GM12878 (cell line): ENCODE measurements around the gene PPIL6. TPM values are rescaled to one million over a fixed set of nuclear protein-coding genes. Genes with fewer than 3 reads are reported as not detected.

Experiments
- ATAC-seq: fragments of 200-7000 bp; cut with Tn5 transposase; 3 replicates; pipeline ENCODE4 v1.9.1; 2020; ENCODE audit warnings: mild to moderate bottlenecking, moderate library complexity
- BruUV-seq: library from RNA; stranded (reverse); fragments of 400-500 nt; replicated peaks from 2 replicates; lab custom pipeline; 2021; lab: Mats Ljungman, UMichigan
- CTCF ChIA-PET: fragments of 300-600 bp; sonication (Branson Sonifier 250); formaldehyde crosslinking; extraction: SDS; loops from one replicate; lab custom pipeline; 2021; ENCODE audit warnings: inconsistent platforms; lab: Yijun Ruan, JAX
- POLR2A ChIA-PET: fragments of 350-600 bp; formaldehyde crosslinking; extraction: SDS; loops from one replicate; lab custom pipeline; 2021; ENCODE audit warnings: inconsistent platforms; lab: Charles Lee
- RAD21 ChIA-PET: fragments of 300-600 bp; sonication (Branson Sonifier 250); formaldehyde crosslinking; loops from one replicate; lab custom pipeline; 2023; ENCODE audit warnings: antibody characterized with exemption; ENCODE audit not compliant: unreplicated experiment; lab: Charles Lee
- SMC1A ChIA-PET: fragments of 300-600 bp; sonication (Branson Sonifier 250); formaldehyde crosslinking; loops from one replicate; lab custom pipeline; 2023; ENCODE audit not compliant: unreplicated experiment, uncharacterized antibody; lab: Charles Lee
- DNase-seq: peaks from one replicate; pipeline ENCODE4 v3.0.0-alpha.2; 2011; ENCODE audit warnings: low read depth, low spot score
- FAIRE-seq: peaks from 3 replicates; lab custom pipeline; 2011; peaks lifted over from hg19 to GRCh38; lab: Jason Lieb, UNC
- H2AFZ ChIP-seq: 2 replicates; pipeline ENCODE4 v1.6.0; 2011; ENCODE audit warnings: low read depth, low read length, control low read depth; ENCODE audit not compliant: control insufficient read depth
- H3K27ac ChIP-seq: 2 replicates; pipeline ENCODE4 v1.5.1; 2011; ENCODE audit warnings: control low read depth; ENCODE audit not compliant: control insufficient read depth, insufficient read depth
- H3K27me3 ChIP-seq, 2 experiments: replicated peaks in 1 of 2; 2 replicates each; pipeline versions ENCODE4 v1.6.0 to v1.6.1; 2011; ENCODE audit warnings: low read length in 1 of 2; ENCODE audit not compliant: control insufficient read depth in 2 of 2, insufficient read depth in 2 of 2
- H3K36me3 ChIP-seq, 2 experiments: 2 replicates each; pipeline ENCODE4 v1.5.1; 2011; ENCODE audit warnings: low read length in 1 of 2; ENCODE audit not compliant: control insufficient read depth in 2 of 2, insufficient read depth in 2 of 2
- H3K4me1 ChIP-seq: 2 replicates; pipeline ENCODE4 v1.6.1; 2011; ENCODE audit warnings: mild to moderate bottlenecking, low read length, moderate library complexity, mixed read lengths; ENCODE audit not compliant: control insufficient read depth, insufficient read depth
- H3K4me2 ChIP-seq: 2 replicates; pipeline ENCODE4 v1.6.0; 2011; ENCODE audit warnings: control low read depth; ENCODE audit not compliant: control insufficient read depth, insufficient read depth
- H3K4me3 ChIP-seq: fragments of 200-600 bp; sonication (generic); 2 replicates; pipeline ENCODE4 v1.5.1; 2016
- H3K79me2 ChIP-seq: 2 replicates; pipeline ENCODE4 v1.6.0; 2011; ENCODE audit warnings: low read length; ENCODE audit not compliant: control insufficient read depth, insufficient read depth
- H3K9ac ChIP-seq: 2 replicates; pipeline ENCODE4 v1.8.0; 2011; ENCODE audit warnings: low read length, control low read depth, mixed read lengths; ENCODE audit not compliant: control insufficient read depth, insufficient read depth
- H3K9me3 ChIP-seq: replicated peaks from 3 replicates; pipeline ENCODE4 v1.5.1; 2011; ENCODE audit warnings: mild to moderate bottlenecking, low read length; ENCODE audit not compliant: control insufficient read depth, insufficient read depth
- H4K20me1 ChIP-seq: 2 replicates; pipeline ENCODE4 v1.6.0; 2011; ENCODE audit not compliant: control insufficient read depth, insufficient read depth
- BHLHE40 ChIP-seq, 2 experiments: fragments of 450-650 bp in 1 of 2; IDR thresholded peaks; 2 replicates each; pipeline ENCODE4 v1.6.1; 2011 to 2017; ENCODE audit warnings: low read depth in 2 of 2, borderline replicate concordance in 1 of 2, improper control_type of control experiment in 1 of 2, low read length in 1 of 2, mild to moderate bottlenecking in 1 of 2
- BRCA1 ChIP-seq: IDR thresholded peaks from 2 replicates; pipeline ENCODE4 v1.6.1; 2011; ENCODE audit warnings: low read depth, low read length, improper control_type of control experiment
- CBX5 ChIP-seq: sonication (generic); IDR thresholded peaks from 2 replicates; pipeline ENCODE4 v1.6.1; 2016; ENCODE audit warnings: low read depth, moderate library complexity, mild to moderate bottlenecking, inconsistent platforms
- CEBPB ChIP-seq, 2 experiments: fragments of 150-350 bp in 1 of 2; IDR thresholded peaks; 2 replicates each; pipeline ENCODE4 v1.6.1; 2012 to 2014; ENCODE audit warnings: low read depth in 2 of 2, low read length in 2 of 2, borderline replicate concordance in 1 of 2, inconsistent platforms in 1 of 2
- CHD2 ChIP-seq: IDR thresholded peaks from 2 replicates; pipeline ENCODE4 v1.6.1; 2011; ENCODE audit warnings: low read depth, low read length, improper control_type of control experiment, borderline replicate concordance
- HDAC6 ChIP-seq: fragments of 200-600 bp; sonication (generic); IDR thresholded peaks from one replicate; pipeline ENCODE4 v1.8.0; 2017; ENCODE audit warnings: antibody characterized with exemption; ENCODE audit not compliant: unreplicated experiment
- IKZF1 ChIP-seq: fragments of 450-650 bp; conservative IDR thresholded peaks from 2 replicates; pipeline ENCODE4 v1.6.1; 2017; ENCODE audit warnings: antibody characterized with exemption, mild to moderate bottlenecking
- IRF4 ChIP-seq: IDR thresholded peaks from 2 replicates; pipeline ENCODE4 v1.6.1; 2011; ENCODE audit warnings: low read depth, low read length
- KAT2A ChIP-seq: conservative IDR thresholded peaks from 2 replicates; pipeline ENCODE4 v1.6.1; 2011; ENCODE audit warnings: low read depth, low read length; ENCODE audit not compliant: control insufficient read depth
- NR2C1 ChIP-seq: fragments of 450-650 bp; IDR thresholded peaks from 2 replicates; pipeline ENCODE4 v1.6.1; 2017; ENCODE audit warnings: antibody characterized with exemption, mild to moderate bottlenecking, moderate library complexity
- RAD21 ChIP-seq: IDR thresholded peaks from 2 replicates; pipeline ENCODE4 v1.6.1; 2011; ENCODE audit warnings: mild to moderate bottlenecking, low read depth, low read length, moderate library complexity; ENCODE audit not compliant: insufficient read depth
- SMAD1 ChIP-seq: fragments of 450-650 bp; IDR thresholded peaks from 2 replicates; pipeline ENCODE4 v1.6.1; 2018; ENCODE audit warnings: mild to moderate bottlenecking, low read depth; ENCODE audit not compliant: partially characterized antibody
- SMC3 ChIP-seq: IDR thresholded peaks from 2 replicates; pipeline ENCODE4 v1.6.1; 2011; ENCODE audit warnings: low read length, improper control_type of control experiment, borderline replicate concordance
- STAT3 ChIP-seq: IDR thresholded peaks from 2 replicates; pipeline ENCODE4 v1.6.1; 2011; ENCODE audit warnings: low read depth, low read length, improper control_type of control experiment
- SUPT20H ChIP-seq: IDR thresholded peaks from 2 replicates; pipeline ENCODE4 v1.6.1; 2011; ENCODE audit warnings: low read depth, mild to moderate bottlenecking, low read length, moderate library complexity, borderline replicate concordance; ENCODE audit not compliant: control insufficient read depth
- ZBTB11 ChIP-seq: fragments of 450-650 bp; formaldehyde crosslinking; IDR thresholded peaks from 2 replicates; pipeline ENCODE4 v1.5.0; 2022; ENCODE audit warnings: mild to moderate bottlenecking, missing genetic modification characterization
- WGBS: methylation state at CpG from one replicate; pipeline ENCODE4 v1.1.6; 2016; ENCODE audit warnings: low lambda C conversion rate; ENCODE audit not compliant: insufficient replicate concordance, insufficient coverage; ENCODE audit errors: missing lambda C conversion rate; 5-methylcytosine and 5-hydroxymethylcytosine counted together
- in situ Hi-C: fragments of 300-500 bp; cut with MboI; formaldehyde crosslinking; loops from 9 replicates; pipeline ENCODE4 v1.14.3; 2018; ENCODE audit warnings: mixed read lengths
- intact Hi-C: fragments of 100-400 bp; cut with micrococcal nuclease; formaldehyde crosslinking; loops from one replicate; pipeline ENCODE4 v1.14.2; 2022; ENCODE audit not compliant: unreplicated experiment
- polyA plus RNA-seq, 11 experiments: library from polyadenylated mRNA; depleted of rRNA in 4 of 11; unstranded in 6 of 11; stranded (reverse) in 5 of 11; fragments of >200 nt; fragmentation: Nextera tagmentation in 4 of 11; fragmentation: Illumina TruSeq in 1 of 11; extraction: Ambion mirVana in 4 of 11; extraction: Trizol in 1 of 11; gene quantifications; 1 replicate in 1 of 11; 2 replicates in 10 of 11; pipeline versions ENCODE4 v1.2.1 to v1.2.3, GENCODE V29; 2011 to 2016; ENCODE audit warnings: inconsistent platforms in 2 of 11, missing spikeins in 2 of 11, low read depth in 1 of 11
- total RNA-seq, 4 experiments: library from RNA; depleted of rRNA in 3 of 4; stranded (reverse); fragments of >200 nt in 3 of 4; fragmentation: Illumina TruSeq in 1 of 4; extraction: Trizol in 1 of 4; gene quantifications; 2 replicates each; pipeline versions ENCODE4 v1.2.1 to v1.2.3, GENCODE V29; 2013 to 2021

PPIL6 gene
- total and polyA plus RNA-seq, 10 of the 15 experiments (the other 5 are each of a cell fraction or from before 2014, with no cell fraction given), result 0.01 to 0.26 (median 0.12) TPM; not detected in 5

- no peak overlapping the region for H3K4me3 ChIP-seq
- no peak overlapping the region for H2AFZ ChIP-seq
- DNase-seq, result no peak
- H3K9ac ChIP-seq, result no peak overlapping the region
- WGBS, result 77% methylated on average over 7 of the region's 7 CpGs
- POLR2A ChIA-PET, result interaction anchor here (1.0 to 13.1 kb wide), 3 partner anchors 9 to 16 kb away, joined by 3 to 132 read pairs (median 3); partner anchors contain the start of gene ZBTB24
- H3K79me2 ChIP-seq, result peaks cover 15% of the 10 kb centered on the region
- no peak for FAIRE-seq
- H3K27me3 ChIP-seq, result no peaks in the 10 kb centered on the region
- no peak for ATAC-seq
- TF ChIP-seq BHLHE40 (IDR thresholded peaks at IDR 0.05; ENCODE audit: borderline replicate concordance in 1 of 2, low read depth in 2 of 2, low read length in 1 of 2), result no peak
- no peak for TF ChIP-seq HDAC6
- TF ChIP-seq SMAD1, result no peak
- no peak for TF ChIP-seq ZBTB11 (CRISPR knock-in tag)
- TF ChIP-seq CEBPB (IDR thresholded peaks at IDR 0.05; ENCODE audit: borderline replicate concordance in 1 of 2, low read depth in 2 of 2, low read length in 2 of 2), result no peak
- no peak for TF ChIP-seq IKZF1
- TF ChIP-seq SUPT20H, result no peak
- TF ChIP-seq RAD21, result no peak
- no peak for TF ChIP-seq KAT2A
- no peak for TF ChIP-seq IRF4
- no peak for TF ChIP-seq SMC3
- TF ChIP-seq NR2C1, result no peak
- TF ChIP-seq BRCA1, result no peak
- no peak for TF ChIP-seq CHD2
- no peak for TF ChIP-seq CBX5
- no peak for TF ChIP-seq STAT3
- H3K27ac ChIP-seq, result no peak overlapping the region
- no TSS peak for BruUV-seq
- peaks cover 14 to 33% of the 10 kb centered on the region in 2 experiments for H3K36me3 ChIP-seq
- no peaks in the 10 kb centered on the region; the same call in 1 of the 3 replicates for H3K9me3 ChIP-seq
- no peaks in the 10 kb centered on the region; the same call in 1 of the 2 replicates for H4K20me1 ChIP-seq
- SMC1A ChIA-PET, result interaction anchor here (1.2 to 3.5 kb wide), 4 partner anchors 10 to 24 kb away, joined by 5 to 11 read pairs (median 8); partner anchors contain the start of genes MICAL1 and ZBTB24
- in situ Hi-C loops (no loop called here), intact Hi-C loops (no loop called here)
- RAD21 ChIA-PET, result interaction anchor here (4.0 kb wide), 1 partner anchor 13 kb away, joined by 23 read pairs; no protein-coding TSS in a partner anchor
- CTCF ChIA-PET, result interaction anchor here (1.0 to 1.2 kb wide), 2 partner anchors 13 to 279 kb away, joined by 3 to 4 read pairs; no protein-coding TSS in a partner anchor
- H3K4me2 ChIP-seq, result no peak overlapping the region
- peaks cover 4% of the 10 kb centered on the region for H3K4me1 ChIP-seq
These were observed 25.9 kb upstream of the PPIL6 start for GRCh38 chr6:109466212-109466923.
